Spleen (tissue), 7 donors: ENCODE data around the gene RB1.

Experiments used
- POLR2A ChIP-seq, 3 donors: fragments of 450-650 bp; IDR thresholded peaks; one replicate each; pipeline ENCODE4 v1.5.1; 2017; ENCODE audit warnings: antibody characterized with exemption in 3 of 3, mild to moderate bottlenecking in 1 of 3
- TF ChIP-seq, protein P1 (sequence below), 11 experiments: fragments of 200-600 bp in 7 of 11; fragments of 450-650 bp in 4 of 11; sonication (generic) in 4 of 11; IDR thresholded peaks in 8 of 11; conservative IDR thresholded peaks in 3 of 11; 1 replicate in 7 of 11; 2 replicates in 4 of 11; pipeline versions ENCODE4 v1.4.0 to v1.8.0; 2016 to 2021; ENCODE audit warnings: antibody characterized with exemption in 11 of 11, inconsistent platforms in 4 of 11, mild to moderate bottlenecking in 1 of 11
- donor health status: DM: no; HTN: no; CAD: no; lungs with moderate emphysema.
- donor health status: DM: no; HTN: no; CAD: no.
- donor health status: DM: no; HTN: no; CAD: no.

DNA sequence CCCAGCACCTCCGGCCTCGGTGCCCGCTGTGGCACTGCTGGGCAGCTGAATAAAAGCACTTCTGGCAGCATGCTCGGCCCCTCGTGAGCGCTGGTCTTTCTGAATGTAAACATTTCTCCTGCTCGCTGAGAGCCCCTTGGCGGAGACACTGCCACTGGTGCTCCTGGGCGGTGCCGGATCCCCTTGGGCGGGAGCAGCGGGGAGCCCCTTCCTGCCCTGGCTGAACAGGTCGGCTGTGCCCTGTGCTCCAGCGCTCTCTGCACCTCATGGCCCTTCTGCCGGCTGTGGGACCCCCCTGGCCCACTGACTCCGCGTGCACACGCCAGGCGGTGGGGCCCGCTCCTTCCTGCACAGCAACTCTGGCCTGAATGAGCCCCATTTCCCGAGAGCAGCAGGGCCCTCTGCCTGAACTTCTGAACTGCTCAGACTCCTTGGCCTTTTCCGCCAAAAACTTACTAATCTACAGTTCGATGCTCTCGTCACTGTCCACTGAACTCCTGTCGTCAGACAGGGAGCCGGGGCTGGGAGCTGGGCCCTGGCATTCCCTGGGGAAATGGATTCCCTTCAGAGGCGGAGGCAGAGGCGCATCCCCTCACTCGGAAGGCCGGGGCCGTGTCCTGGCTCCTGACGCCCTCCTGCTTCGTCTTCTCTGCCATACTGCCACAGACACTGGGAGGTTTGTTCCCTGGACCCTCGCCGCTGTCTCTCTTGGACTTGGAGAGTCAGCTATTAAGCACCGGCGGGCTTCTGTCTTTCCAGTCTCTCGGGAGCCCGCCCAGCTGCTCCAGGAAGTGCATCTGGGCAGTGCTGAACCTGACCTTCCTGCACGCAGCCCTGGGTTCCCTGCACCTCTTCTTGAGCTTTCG lies 14.2 kb downstream of the RB1 start:
- TF ChIP-seq, protein P1, sequence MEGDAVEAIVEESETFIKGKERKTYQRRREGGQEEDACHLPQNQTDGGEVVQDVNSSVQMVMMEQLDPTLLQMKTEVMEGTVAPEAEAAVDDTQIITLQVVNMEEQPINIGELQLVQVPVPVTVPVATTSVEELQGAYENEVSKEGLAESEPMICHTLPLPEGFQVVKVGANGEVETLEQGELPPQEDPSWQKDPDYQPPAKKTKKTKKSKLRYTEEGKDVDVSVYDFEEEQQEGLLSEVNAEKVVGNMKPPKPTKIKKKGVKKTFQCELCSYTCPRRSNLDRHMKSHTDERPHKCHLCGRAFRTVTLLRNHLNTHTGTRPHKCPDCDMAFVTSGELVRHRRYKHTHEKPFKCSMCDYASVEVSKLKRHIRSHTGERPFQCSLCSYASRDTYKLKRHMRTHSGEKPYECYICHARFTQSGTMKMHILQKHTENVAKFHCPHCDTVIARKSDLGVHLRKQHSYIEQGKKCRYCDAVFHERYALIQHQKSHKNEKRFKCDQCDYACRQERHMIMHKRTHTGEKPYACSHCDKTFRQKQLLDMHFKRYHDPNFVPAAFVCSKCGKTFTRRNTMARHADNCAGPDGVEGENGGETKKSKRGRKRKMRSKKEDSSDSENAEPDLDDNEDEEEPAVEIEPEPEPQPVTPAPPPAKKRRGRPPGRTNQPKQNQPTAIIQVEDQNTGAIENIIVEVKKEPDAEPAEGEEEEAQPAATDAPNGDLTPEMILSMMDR (IDR thresholded peaks at IDR 0.05 in 8 of 11, conservative IDR thresholded peaks at IDR 0.05 in 3 of 11) = no peak
- TF ChIP-seq POLR2A (IDR thresholded peaks at IDR 0.05) = no peak
